Medulla oblongata (tissue), 1 donor: ENCODE data around the gene PHACTR2.
"Not testable (repeated sequence)": the region's sequence is repeated elsewhere in the genome, so short reads cannot be mapped to it uniquely, and the experiment has no call there.

Experiments used
- DNase-seq: peaks from one replicate; pipeline ENCODE4 v3.0.0-alpha.2; 2015; ENCODE audit errors: extremely low spot score

The PHACTR2 gene

GRCh38 chr6:143677891-143678791, at the start of gene PHACTR2:
PHACTR2 (plus strand) TSS chr6:143677965; CDS start chr6:143678164, 199 bp downstream.
- DNase-seq, result peak; percentile 72

DNA sequence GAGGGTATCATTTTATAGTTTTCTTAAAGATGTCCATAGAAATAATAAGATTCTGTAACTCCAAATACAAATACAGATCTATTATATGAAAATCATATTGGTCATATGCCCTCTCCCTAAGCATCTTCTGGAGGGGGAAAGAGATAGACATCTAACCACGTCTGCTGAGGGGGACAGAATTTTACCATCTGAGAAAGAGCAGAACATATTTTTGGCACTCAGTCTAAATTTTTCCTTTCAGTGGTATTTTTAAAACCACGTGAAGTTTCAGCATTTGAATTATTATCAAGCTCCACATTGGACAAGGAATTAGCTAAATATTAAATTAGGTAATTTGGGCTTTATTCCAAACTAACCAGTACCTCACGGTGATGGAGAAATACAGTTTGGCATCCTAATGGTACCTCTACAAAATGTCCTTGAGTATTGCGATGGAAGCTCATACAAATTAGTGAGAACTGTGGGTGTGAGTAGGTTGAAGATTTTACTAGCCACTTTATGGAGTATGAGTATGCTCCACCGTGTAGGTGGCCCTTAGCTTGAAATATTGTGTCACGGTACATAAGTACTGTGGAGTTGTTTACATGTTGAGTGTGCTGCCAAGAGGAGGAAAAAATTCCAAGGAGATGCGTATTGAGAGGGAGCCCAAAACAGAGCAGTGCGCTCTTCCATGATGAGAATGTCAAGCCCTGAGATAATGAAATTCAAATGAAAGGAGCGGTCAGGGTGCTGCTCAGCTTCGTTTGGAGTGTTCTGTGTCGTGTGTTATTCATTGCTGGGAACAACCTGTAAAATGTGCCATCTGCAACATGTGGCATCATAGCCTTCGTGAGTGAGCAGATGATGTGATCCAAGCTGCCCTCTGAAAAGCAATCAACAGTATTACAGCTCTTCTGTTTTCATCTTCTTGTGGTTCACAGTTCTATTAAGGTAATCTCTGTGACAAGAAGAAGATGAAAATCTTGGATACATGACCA, 48.4 kb upstream of the PHACTR2 start:
- no peak for DNase-seq

GRCh38 chr6:143631196-143631595, 46.6 kb upstream of the PHACTR2 start:
- DNase-seq, result not testable (repeated sequence)

- no peak for DNase-seq
Observed at GRCh38 chr6:143632894-143633293, 44.9 kb upstream of the PHACTR2 start.

- DNase-seq, result no peak
Observed at GRCh38 chr6:143634486-143634885, 43.3 kb upstream of the PHACTR2 start.

GRCh38 chr6:143637691-143638090, 40.1 kb upstream of the PHACTR2 start:
- DNase-seq, result no peak

DNA sequence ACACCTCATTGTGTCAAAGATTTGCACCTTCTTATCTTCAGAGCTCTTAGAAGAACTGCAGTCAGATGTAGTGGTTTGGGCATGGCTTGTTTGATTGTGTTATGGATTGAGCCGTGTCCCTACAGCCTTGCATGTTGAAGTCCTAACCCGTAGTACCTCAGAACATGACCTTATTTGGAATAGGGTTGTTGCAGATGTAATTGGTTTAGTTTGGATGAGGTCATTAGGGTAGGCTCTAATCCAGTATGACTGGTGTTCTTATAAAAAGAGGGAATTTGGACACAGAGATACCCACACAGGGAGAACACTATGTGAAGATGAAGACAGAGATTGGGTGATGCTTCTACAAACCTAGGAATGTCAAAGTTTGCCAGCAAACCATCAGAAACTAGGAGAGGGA, 35.4 kb upstream of the PHACTR2 start:
- DNase-seq, result no peak

GRCh38 chr6:143647191-143647590, 30.6 kb upstream of the PHACTR2 start:
- DNase-seq, result no peak

DNA sequence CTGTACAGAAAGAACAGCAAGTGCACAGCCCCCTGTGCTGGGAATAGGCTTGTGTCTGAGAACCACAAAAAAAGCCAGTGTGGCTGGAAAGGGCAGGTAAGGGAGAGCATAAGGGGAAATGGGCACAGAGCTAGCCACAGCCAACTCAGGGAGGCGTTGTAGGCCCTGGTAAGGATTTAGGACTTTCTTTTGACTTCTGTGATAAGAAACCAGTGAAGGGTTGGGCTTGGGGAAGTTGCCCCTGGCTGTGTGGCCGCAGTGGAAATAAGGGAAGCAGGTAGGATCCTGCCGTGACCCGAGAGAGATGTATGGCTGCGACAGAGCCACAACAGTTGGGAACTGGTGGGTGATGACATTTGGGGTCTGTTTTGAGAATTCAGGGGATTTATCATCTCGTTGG, 30.0 kb upstream of the PHACTR2 start:
- no peak for DNase-seq

GRCh38 chr6:143649319-143649718, 28.4 kb upstream of the PHACTR2 start:
- not testable (repeated sequence) for DNase-seq

DNA sequence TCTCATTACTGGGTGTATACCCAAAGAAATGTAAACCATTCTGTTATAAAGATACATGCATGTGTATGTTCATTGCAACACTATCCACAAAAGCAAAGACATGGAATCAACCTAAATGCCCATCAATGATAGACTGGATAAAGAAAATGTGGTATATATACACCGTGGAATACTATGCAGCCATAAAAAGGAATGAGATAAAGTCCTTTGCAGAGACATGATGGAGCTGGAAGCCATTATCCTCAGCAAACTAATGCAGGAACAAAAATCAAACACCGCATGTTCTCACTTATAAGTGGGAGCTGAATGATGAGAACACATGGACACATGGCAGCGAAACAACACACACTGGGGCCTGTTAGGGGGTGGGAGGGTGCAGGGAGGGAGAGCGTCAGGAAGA, 26.4 kb upstream of the PHACTR2 start:
- DNase-seq, result not testable (repeated sequence)

- DNase-seq, result no peak
Observed at GRCh38 chr6:143652841-143653331, 24.9 kb upstream of the PHACTR2 start.

DNA sequence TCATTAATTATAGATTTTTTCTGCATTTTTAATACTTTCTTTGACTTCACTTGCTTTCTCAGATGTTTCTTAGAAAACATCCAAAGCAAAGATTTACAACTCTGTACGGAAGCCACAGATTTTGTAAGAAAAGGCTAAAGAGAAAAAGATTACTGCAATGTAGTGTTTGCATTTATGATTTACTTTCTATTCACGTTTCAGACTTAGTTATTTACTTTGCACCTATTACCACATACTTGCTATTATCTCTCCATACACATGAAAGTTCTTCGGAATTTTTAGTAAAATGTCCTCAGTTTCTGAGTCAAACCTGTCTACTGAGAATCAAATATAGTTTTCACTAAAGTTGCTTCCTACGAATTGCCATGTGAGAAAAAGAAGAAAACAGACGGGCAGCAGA, 22.2 kb upstream of the PHACTR2 start:
- no peak for DNase-seq

DNA sequence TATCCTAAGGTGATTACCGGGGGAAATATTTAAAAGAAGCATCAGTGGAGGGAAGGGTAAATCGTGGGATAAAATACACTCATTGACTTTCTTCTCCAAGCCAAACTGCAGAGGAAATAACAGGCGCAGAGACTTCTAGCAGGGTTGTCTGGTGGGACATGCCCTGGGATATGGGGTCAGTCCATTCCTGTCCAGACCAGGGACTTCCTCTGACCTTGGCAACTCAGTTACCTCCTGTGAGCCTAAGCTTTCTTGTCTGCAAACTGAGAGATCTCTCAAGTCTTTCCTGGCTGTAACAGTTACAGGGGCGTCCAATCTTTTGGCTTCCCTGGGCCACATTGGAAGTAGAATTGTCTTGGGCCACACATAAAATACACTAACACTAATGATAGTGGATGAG, 21.7 kb upstream of the PHACTR2 start:
- no peak for DNase-seq

DNA sequence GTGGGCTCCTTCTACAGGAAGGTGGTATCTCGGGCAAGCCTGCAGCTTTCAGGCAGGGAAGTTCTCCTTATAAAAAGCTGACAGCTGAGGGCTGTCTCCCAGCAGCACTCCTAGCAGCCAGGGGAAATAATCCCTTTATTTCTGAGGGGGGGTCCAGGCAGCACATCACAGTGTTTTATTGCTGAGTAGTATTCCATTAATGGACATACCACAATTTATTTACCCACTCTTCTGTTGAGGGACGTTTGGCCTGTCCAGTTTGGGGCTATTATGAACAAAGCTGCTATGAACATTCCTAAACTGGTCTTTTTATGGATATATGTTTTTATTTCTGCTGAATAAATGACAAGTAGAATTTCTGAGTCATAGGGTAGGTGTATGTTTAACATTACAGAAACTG, 20.0 kb upstream of the PHACTR2 start:
- DNase-seq, result no peak

DNA sequence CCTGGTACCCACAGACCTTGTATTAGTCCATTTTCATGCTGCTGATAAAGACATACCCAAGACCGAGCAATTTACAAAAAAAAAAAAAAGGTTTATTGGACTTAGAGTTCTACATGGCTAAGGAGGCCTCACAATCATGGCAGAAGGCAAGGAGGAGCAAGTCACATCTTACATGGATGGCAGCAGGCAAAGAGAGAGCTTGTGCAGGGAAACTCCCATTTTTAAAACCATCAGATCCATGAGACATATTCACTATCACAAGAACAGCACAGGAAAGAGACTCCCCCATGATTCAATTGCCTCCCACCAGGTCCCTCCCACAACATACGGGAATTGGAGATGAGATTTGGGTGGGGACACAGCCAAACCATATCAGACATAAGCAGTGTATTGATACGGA, 17.6 kb upstream of the PHACTR2 start:
- DNase-seq, result not testable (repeated sequence)

DNA sequence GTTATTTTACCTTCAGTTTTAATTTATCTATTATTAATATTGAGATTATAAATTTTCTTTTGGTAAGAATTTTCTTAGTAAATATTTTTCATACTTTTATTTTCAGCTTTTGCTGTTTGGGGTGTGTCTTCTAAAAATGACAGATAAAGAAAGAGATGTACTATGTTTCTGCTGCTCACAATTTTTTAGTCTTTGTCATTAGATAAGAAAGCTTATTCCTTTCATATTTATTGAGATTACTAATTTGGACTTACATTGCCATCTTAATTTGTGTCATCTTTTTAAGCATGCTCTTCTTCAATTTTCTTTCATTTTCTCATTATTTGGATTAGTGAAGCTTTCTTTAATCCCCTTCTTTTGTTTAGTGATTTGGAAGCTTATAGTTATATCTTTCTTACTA, 13.6 kb upstream of the PHACTR2 start:
- DNase-seq, result no peak

DNA sequence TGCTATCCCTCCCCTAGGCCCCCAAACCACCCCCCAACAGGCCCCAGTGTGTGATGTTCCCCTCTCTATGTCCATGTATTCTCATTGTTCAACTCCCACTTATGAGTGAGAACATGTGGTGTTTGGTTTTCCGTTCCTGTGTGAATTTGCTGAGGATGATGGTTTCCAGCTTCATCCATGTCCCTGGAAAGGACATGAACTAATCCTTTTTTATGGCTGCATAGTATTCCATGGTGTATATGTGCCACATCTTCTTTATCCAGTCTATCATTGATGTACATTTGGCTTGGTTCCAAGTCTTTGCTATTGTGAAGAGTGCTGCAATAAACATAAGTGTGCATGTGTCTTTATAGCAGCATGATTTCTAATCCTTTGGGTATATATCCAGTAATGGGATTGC, 11.8 kb upstream of the PHACTR2 start:
- DNase-seq, result not testable (repeated sequence)

GRCh38 chr6:143669483-143669882, 8.3 kb upstream of the PHACTR2 start:
- DNase-seq, result not testable (repeated sequence)

- no peak for DNase-seq
Observed at GRCh38 chr6:143673669-143674068, 4.1 kb upstream of the PHACTR2 start.

DNA sequence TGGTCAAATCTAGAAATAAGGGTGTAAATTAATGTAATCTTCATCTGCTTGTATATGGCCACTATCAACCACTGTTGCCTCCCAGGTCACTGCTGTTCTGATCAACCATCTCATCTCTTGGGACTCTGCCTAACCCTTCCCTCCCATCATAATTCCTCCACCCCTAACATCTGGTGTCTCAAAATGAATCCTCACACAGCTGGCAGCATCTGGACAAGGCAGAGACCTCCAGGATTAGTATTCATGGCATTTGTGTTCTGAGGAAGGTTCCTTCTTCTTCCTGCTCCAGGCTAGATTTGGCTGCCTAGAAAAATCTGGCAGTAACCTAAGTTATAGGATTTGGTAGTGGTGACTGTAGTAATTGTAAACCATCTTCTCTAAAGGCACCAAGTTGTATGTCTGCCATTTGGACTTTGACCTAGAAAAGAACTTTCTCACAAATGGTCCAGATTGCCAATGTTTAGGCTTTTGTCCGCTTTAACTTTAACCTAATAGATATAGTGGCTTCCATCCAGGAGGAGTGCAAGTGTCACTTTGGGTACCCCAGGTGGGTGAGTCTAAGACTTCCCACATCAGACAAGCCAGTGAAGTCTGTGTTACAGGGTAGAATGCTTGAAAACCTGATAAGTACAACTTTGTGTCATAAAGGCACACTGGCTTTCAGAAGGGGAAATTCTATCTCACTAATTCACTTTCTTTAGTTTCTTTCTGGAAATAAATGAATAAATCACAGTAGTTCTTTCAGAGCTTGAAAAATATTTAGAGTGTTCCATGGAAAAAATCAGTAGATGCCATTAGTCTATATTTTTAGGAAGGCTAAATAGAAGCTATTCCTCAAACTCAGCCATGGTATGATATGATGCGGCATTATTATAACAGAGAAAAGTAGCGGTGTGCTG, 3.0 kb upstream of the PHACTR2 start:
- DNase-seq, result no peak
